Parathyroid adenoma (tissue), 2 donors: ENCODE data around the gene OXLD1.

ENCODE experiments used
- H2AFZ ChIP-seq: fragments of 300-600 bp; sonication (generic); one replicate; pipeline ENCODE4 v1.7.0; 2017; ENCODE audit warnings: antibody characterized with exemption, mild to moderate bottlenecking
- H3K27ac ChIP-seq: fragments of 300-600 bp; sonication (generic); one replicate; pipeline ENCODE4 v1.7.0; 2017
- H3K27me3 ChIP-seq: fragments of 300-600 bp; sonication (generic); one replicate; pipeline ENCODE4 v1.7.0; 2017; ENCODE audit warnings: low read length; ENCODE audit not compliant: control insufficient read depth, insufficient read depth
- H3K36me3 ChIP-seq: fragments of 300-600 bp; sonication (generic); one replicate; pipeline ENCODE4 v1.7.0; 2017; ENCODE audit warnings: low read length; ENCODE audit not compliant: control insufficient read depth, insufficient read depth
- H3K4me1 ChIP-seq: fragments of 300-600 bp; sonication (generic); one replicate; pipeline ENCODE4 v1.7.0; 2017; ENCODE audit warnings: control low read depth
- H3K4me2 ChIP-seq: fragments of 300-600 bp; sonication (generic); one replicate; pipeline ENCODE4 v1.7.0; 2017; ENCODE audit warnings: low read length
- H3K4me3 ChIP-seq: fragments of 300-600 bp; sonication (generic); one replicate; pipeline ENCODE4 v1.7.0; 2017; ENCODE audit warnings: low read depth, low read length
- H3K79me2 ChIP-seq: fragments of 300-600 bp; sonication (generic); one replicate; pipeline ENCODE4 v1.7.0; 2017; ENCODE audit warnings: control low read depth
- H3K9ac ChIP-seq: fragments of 300-600 bp; sonication (generic); one replicate; pipeline ENCODE4 v1.7.0; 2017; ENCODE audit warnings: mild to moderate bottlenecking
- H3K9me3 ChIP-seq: fragments of 300-600 bp; sonication (generic); one replicate; pipeline ENCODE4 v1.7.0; 2017; ENCODE audit warnings: low read length; ENCODE audit not compliant: control insufficient read depth
- CTCF ChIP-seq: fragments of 300-600 bp; sonication (generic); IDR thresholded peaks from one replicate; pipeline ENCODE4 v1.7.0; 2017; ENCODE audit warnings: antibody characterized with exemption, mild to moderate bottlenecking
- donor health status: primary hyperparathyroidism.

The OXLD1 gene

GRCh38 chr17:81644976-81645952, 21.1 kb downstream of the OXLD1 start:
- Histone ChIP-seq H3K4me3 (no peak overlapping the region), H3K4me2 (no peak overlapping the region), H3K27me3 (peaks cover 6% of the 10 kb centered on the region), H2AFZ (no peak overlapping the region), H3K79me2 (no peaks in the 10 kb centered on the region), H3K36me3 (no peaks in the 10 kb centered on the region), H3K4me1 (no peaks in the 10 kb centered on the region), H3K9me3 (no peaks in the 10 kb centered on the region), H3K27ac (no peak overlapping the region), H3K9ac (no peak overlapping the region)
- no peak for TF ChIP-seq CTCF

- no peak overlapping the region for H3K4me3 ChIP-seq
Measured at GRCh38 chr17:81644496-81644895, 21.9 kb downstream of the OXLD1 start.

GRCh38 chr17:81641825-81642489, 24.4 kb downstream of the OXLD1 start:
- no peaks in the 10 kb centered on the region for H3K9me3 ChIP-seq
- H3K79me2 ChIP-seq: no peaks in the 10 kb centered on the region
- H3K27ac ChIP-seq: no peak overlapping the region
- H3K4me1 ChIP-seq: no peaks in the 10 kb centered on the region
- no peak for TF ChIP-seq CTCF
- H3K9ac ChIP-seq: no peak overlapping the region
- no peak overlapping the region for H2AFZ ChIP-seq
- no peak overlapping the region for H3K4me3 ChIP-seq
- no peak overlapping the region for H3K4me2 ChIP-seq
- no peaks in the 10 kb centered on the region for H3K36me3 ChIP-seq
- no peaks in the 10 kb centered on the region for H3K27me3 ChIP-seq

More at GRCh38 chr17:81644496-81644895, 21.9 kb downstream of the OXLD1 start:
- H3K9ac ChIP-seq: no peak overlapping the region
- no peak for TF ChIP-seq CTCF
- H2AFZ ChIP-seq: no peak overlapping the region
- H3K79me2 ChIP-seq: no peaks in the 10 kb centered on the region
- H3K4me1 ChIP-seq: no peaks in the 10 kb centered on the region
- H3K9me3 ChIP-seq: no peaks in the 10 kb centered on the region
- H3K27me3 ChIP-seq: peaks cover 6% of the 10 kb centered on the region
- no peak overlapping the region for H3K4me2 ChIP-seq
- no peaks in the 10 kb centered on the region for H3K36me3 ChIP-seq
- H3K27ac ChIP-seq: no peak overlapping the region

- Histone ChIP-seq H3K4me3 (no peak overlapping the region), H3K27me3 (no peaks in the 10 kb centered on the region), H3K36me3 (no peaks in the 10 kb centered on the region), H3K4me1 (peaks cover 3% of the 10 kb centered on the region), H2AFZ (no peak overlapping the region), H3K4me2 (no peak overlapping the region), H3K27ac (no peak overlapping the region), H3K9ac (no peak overlapping the region), H3K9me3 (no peaks in the 10 kb centered on the region), H3K79me2 (peaks cover 13% of the 10 kb centered on the region)
- TF ChIP-seq CTCF: no peak
Measured at GRCh38 chr17:81640011-81640410, 26.4 kb downstream of the OXLD1 start.
